A549 (cell line): Measurements from ENCODE around the gene SLC16A5. TPM values are rescaled to one million over a fixed set of nuclear protein-coding genes. Genes with fewer than 3 reads are reported as not detected.

ENCODE experiments used
- ATAC-seq, 2 experiments: fragments of 200-7000 bp in 1 of 2; fragments of >200 bp in 1 of 2; cut with Nextera tagmentation in 1 of 2; cut with Tn5 transposase in 1 of 2; 3 replicates each; pipeline versions ENCODE4 v1.8.0 to v1.9.1; 2018 to 2020; ENCODE audit warnings: mild to moderate bottlenecking in 1 of 2, moderate library complexity in 1 of 2
- CTCF ChIA-PET: fragments of 300-600 bp; sonication (Branson Sonifier 250); formaldehyde crosslinking; extraction: SDS; loops from one replicate; lab custom pipeline; 2021; ENCODE audit warnings: antibody characterized with exemption, inconsistent platforms; lab: Yijun Ruan, JAX
- POLR2A ChIA-PET: fragments of 350-600 bp; formaldehyde crosslinking; extraction: SDS; loops from one replicate; lab custom pipeline; 2021; ENCODE audit warnings: antibody characterized with exemption, inconsistent platforms; lab: Yijun Ruan, JAX
- DNase-seq, 2 experiments: peaks; one replicate each; pipeline versions ENCODE4 v3.0.0 to v3.0.0-alpha.2; 2011 to 2016; ENCODE audit warnings: low read depth in 1 of 2, low spot score in 1 of 2
- FAIRE-seq: peaks from 2 replicates; lab custom pipeline; 2011; peaks lifted over from hg19 to GRCh38; lab: Jason Lieb, UNC
- H3K27ac ChIP-seq, 2 experiments: fragments of >200 bp; sonication (Bioruptor Twin); formaldehyde crosslinking; 3 replicates each; pipeline ENCODE4 v1.5.1; 2016 to 2017
- H3K4me1 ChIP-seq: fragments of >200 bp; sonication (Bioruptor Twin); formaldehyde crosslinking; 3 replicates; pipeline ENCODE4 v1.6.1; 2016
- H3K4me2 ChIP-seq: fragments of >200 bp; sonication (Bioruptor Twin); formaldehyde crosslinking; 3 replicates; pipeline ENCODE4 v1.6.1; 2016
- H3K4me3 ChIP-seq: fragments of >200 bp; sonication (Bioruptor Twin); formaldehyde crosslinking; 3 replicates; pipeline ENCODE4 v1.5.1; 2016
- H3K9me3 ChIP-seq: fragments of >200 bp; sonication (Bioruptor Twin); formaldehyde crosslinking; 3 replicates; pipeline ENCODE4 v1.6.1; 2016
- CBX8 ChIP-seq: fragments of 200-600 bp; sonication (generic); IDR thresholded peaks from 2 replicates; pipeline ENCODE4 v1.6.1; 2016
- ELK1 ChIP-seq: fragments of 150-350 bp; IDR thresholded peaks from 2 replicates; pipeline ENCODE4 v1.6.1; 2014; ENCODE audit warnings: low read depth, mild to moderate bottlenecking, low read length
- ESRRA ChIP-seq: fragments of 150-350 bp; IDR thresholded peaks from 2 replicates; pipeline ENCODE4 v1.6.1; 2014; ENCODE audit warnings: mild to moderate bottlenecking, low read length, borderline replicate concordance
- FOSL2 ChIP-seq, 2 experiments: fragments of 450-650 bp in 1 of 2; fragments of >200 bp in 1 of 2; sonication (Bioruptor Twin) in 1 of 2; formaldehyde crosslinking; IDR thresholded peaks; 2 replicates each; pipeline versions ENCODE4 v1.5.0 to v1.6.1; 2016 to 2020; ENCODE audit warnings: mild to moderate bottlenecking in 1 of 2, moderate library complexity in 1 of 2
- FOXS1 ChIP-seq: fragments of 250-450 bp; sonication (Bioruptor Pico); IDR thresholded peaks from 2 replicates; pipeline ENCODE4 v1.5.0; 2020; ENCODE audit warnings: mild to moderate bottlenecking, moderate library complexity
- HOXA7 ChIP-seq: fragments of 250-450 bp; sonication (Bioruptor Pico); IDR thresholded peaks from 2 replicates; pipeline ENCODE4 v1.5.0; 2020; ENCODE audit warnings: mild to moderate bottlenecking, moderate library complexity
- HOXB13 ChIP-seq: fragments of 250-450 bp; sonication (Bioruptor Pico); IDR thresholded peaks from 2 replicates; pipeline ENCODE4 v1.5.0; 2020; ENCODE audit warnings: low read depth, mild to moderate bottlenecking, moderate library complexity
- KDM1A ChIP-seq: fragments of 200-600 bp; sonication (generic); IDR thresholded peaks from 2 replicates; pipeline ENCODE4 v1.6.1; 2016; ENCODE audit warnings: low read depth, mild to moderate bottlenecking
- MAFK ChIP-seq: fragments of 450-650 bp; IDR thresholded peaks from 2 replicates; pipeline ENCODE4 v1.6.1; 2014; ENCODE audit not compliant: partially characterized antibody
- PBX3 ChIP-seq: IDR thresholded peaks from 2 replicates; pipeline ENCODE4 v1.6.1; 2012
- RAD21 ChIP-seq, 2 experiments: fragments of >200 bp in 1 of 2; sonication (Bioruptor Twin) in 1 of 2; formaldehyde crosslinking in 1 of 2; IDR thresholded peaks in 1 of 2; conservative IDR thresholded peaks in 1 of 2; 2 replicates in 1 of 2; 3 replicates in 1 of 2; pipeline ENCODE4 v1.6.1; 2012 to 2018; ENCODE audit warnings: inconsistent platforms in 1 of 2
- RNF2 ChIP-seq: fragments of 200-600 bp; sonication (generic); IDR thresholded peaks from 2 replicates; pipeline ENCODE4 v1.6.1; 2016; ENCODE audit warnings: low read depth, mild to moderate bottlenecking, antibody characterized with exemption, moderate library complexity, borderline replicate concordance
- SMC3 ChIP-seq: fragments of >200 bp; sonication (Bioruptor Twin); formaldehyde crosslinking; IDR thresholded peaks from 3 replicates; pipeline ENCODE4 v1.6.1; 2018; ENCODE audit warnings: inconsistent platforms
- SREBF2 ChIP-seq: fragments of 450-650 bp; IDR thresholded peaks from 2 replicates; pipeline ENCODE4 v1.6.1; 2014; ENCODE audit warnings: mild to moderate bottlenecking, moderate library complexity
- TFCP2L1 ChIP-seq: fragments of 250-450 bp; sonication (Bioruptor Pico); IDR thresholded peaks from 2 replicates; pipeline ENCODE4 v1.5.0; 2021; ENCODE audit warnings: mild to moderate bottlenecking
- ZC3H11A ChIP-seq: fragments of 450-650 bp; IDR thresholded peaks from 2 replicates; pipeline ENCODE4 v1.6.1; 2014; ENCODE audit warnings: antibody characterized with exemption, mild to moderate bottlenecking
- ZFP36 ChIP-seq: fragments of 450-650 bp; IDR thresholded peaks from 2 replicates; pipeline ENCODE4 v1.6.1; 2014; ENCODE audit warnings: borderline replicate concordance; ENCODE audit not compliant: partially characterized antibody
- ZNF302 ChIP-seq: fragments of 250-450 bp; sonication (Bioruptor Pico); IDR thresholded peaks from 2 replicates; pipeline ENCODE4 v1.9.0; 2021; ENCODE audit warnings: inconsistent platforms, mild to moderate bottlenecking, moderate library complexity
- ZSCAN20 ChIP-seq: fragments of 250-450 bp; sonication (Bioruptor Pico); IDR thresholded peaks from 2 replicates; pipeline ENCODE4 v1.8.0; 2022; ENCODE audit warnings: mild to moderate bottlenecking, moderate library complexity
- WGBS: methylation state at CpG from one replicate; pipeline ENCODE4 v1.1.6; 2017; ENCODE audit errors: missing lambda C conversion rate; 5-methylcytosine and 5-hydroxymethylcytosine counted together
- polyA plus RNA-seq, 4 experiments: library from polyadenylated mRNA; depleted of rRNA in 3 of 4; stranded (reverse); fragments of >200 nt; fragmentation: RNase III in 1 of 4; extraction: RNeasy Plus Mini Kit Qiagen cat#74134 plus additional on column Dnase treatment in 1 of 4; gene quantifications; 2 replicates in 3 of 4; 3 replicates in 1 of 4; pipeline ENCODE4 v1.2.3, GENCODE V29; 2011 to 2017
- TF ChIP-seq, protein P1 (sequence below): fragments of 450-650 bp; IDR thresholded peaks from 2 replicates; pipeline ENCODE4 v1.6.1; 2014; ENCODE audit warnings: antibody characterized with exemption
- TF ChIP-seq, protein P2 (sequence below): fragments of >200 bp; sonication (Bioruptor Twin); formaldehyde crosslinking; IDR thresholded peaks from 3 replicates; pipeline ENCODE4 v1.5.1; 2016
- TF ChIP-seq, protein P3 (sequence below): fragments of >200 bp; sonication (Bioruptor Twin); formaldehyde crosslinking; IDR thresholded peaks from 3 replicates; pipeline ENCODE4 v1.6.1; 2016

The SLC16A5 gene
- polyA plus RNA-seq, 2 of the 4 experiments (the other 2 are of a cell fraction): 19.0 to 27.2 TPM

DNA sequence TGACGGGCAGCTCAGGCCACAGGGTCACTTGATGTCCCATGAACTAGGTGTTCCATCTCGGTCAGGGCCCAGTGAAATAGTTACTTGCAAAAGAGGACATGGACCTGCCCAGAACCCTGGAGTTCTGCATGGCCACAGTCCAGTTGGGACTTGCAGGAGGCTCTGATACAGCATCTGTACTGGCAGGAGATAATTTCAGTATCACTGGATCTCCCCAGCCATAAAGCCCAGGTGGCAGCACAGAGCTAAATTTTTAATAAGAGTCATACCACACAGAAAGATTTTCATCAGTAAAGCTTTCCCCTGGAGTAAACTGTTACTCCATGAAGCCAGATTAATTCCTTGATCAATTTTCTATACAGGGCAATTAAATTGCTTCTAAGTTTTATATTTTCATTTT, 18.0 kb upstream of the SLC16A5 start:
- H3K4me2 ChIP-seq: no peak overlapping the region
- POLR2A ChIA-PET: interaction anchor here (0.6 to 1.6 kb wide), 9 partner anchors 10 to 192 kb away, joined by 3 to 7 read pairs (median 4); partner anchors contain the start of genes ARMC7, ATP5PD, GGA3 and MRPS7
- ATAC-seq (peak; percentile 80 to 83), FAIRE-seq (no peak), DNase-seq (peak; percentile 68 to 78)
- 61% methylated on average over 2 of the region's 2 CpGs for WGBS
- peaks cover 3% of the 10 kb centered on the region; the same call in 1 of the 3 replicates for H3K4me1 ChIP-seq
- no peaks in the 10 kb centered on the region for H3K9me3 ChIP-seq
- no peak overlapping the region for H3K4me3 ChIP-seq
- no peak overlapping the region; a peak in 1 of 6 replicates for H3K27ac ChIP-seq
- TF ChIP-seq KDM1A: no peak
- TF ChIP-seq ZC3H11A: no peak
- no peak for TF ChIP-seq ELK1
- no peak for TF ChIP-seq FOSL2 (IDR thresholded peaks at IDR 0.05)
- TF ChIP-seq FOSL2 (CRISPR knock-in tag; IDR thresholded peaks at IDR 0.05): no peak
- TF ChIP-seq SREBF2: no peak
- TF ChIP-seq HOXB13 (CRISPR knock-in tag): no peak
- no peak for TF ChIP-seq FOXS1 (CRISPR knock-in tag)
- no peak for TF ChIP-seq ZFP36
- no peak for TF ChIP-seq RNF2
- peak; percentile 93 for TF ChIP-seq SMC3
- no peak for TF ChIP-seq ZSCAN20
- TF ChIP-seq, protein P1, sequence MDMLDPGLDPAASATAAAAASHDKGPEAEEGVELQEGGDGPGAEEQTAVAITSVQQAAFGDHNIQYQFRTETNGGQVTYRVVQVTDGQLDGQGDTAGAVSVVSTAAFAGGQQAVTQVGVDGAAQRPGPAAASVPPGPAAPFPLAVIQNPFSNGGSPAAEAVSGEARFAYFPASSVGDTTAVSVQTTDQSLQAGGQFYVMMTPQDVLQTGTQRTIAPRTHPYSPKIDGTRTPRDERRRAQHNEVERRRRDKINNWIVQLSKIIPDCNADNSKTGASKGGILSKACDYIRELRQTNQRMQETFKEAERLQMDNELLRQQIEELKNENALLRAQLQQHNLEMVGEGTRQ: no peak
- peak; percentile 80 to 83 for TF ChIP-seq RAD21 (conservative IDR thresholded peaks at IDR 0.05 in 1 of 2, IDR thresholded peaks at IDR 0.05 in 1 of 2)
- TF ChIP-seq CBX8: no peak
- TF ChIP-seq MAFK: no peak
- TF ChIP-seq, protein P2, sequence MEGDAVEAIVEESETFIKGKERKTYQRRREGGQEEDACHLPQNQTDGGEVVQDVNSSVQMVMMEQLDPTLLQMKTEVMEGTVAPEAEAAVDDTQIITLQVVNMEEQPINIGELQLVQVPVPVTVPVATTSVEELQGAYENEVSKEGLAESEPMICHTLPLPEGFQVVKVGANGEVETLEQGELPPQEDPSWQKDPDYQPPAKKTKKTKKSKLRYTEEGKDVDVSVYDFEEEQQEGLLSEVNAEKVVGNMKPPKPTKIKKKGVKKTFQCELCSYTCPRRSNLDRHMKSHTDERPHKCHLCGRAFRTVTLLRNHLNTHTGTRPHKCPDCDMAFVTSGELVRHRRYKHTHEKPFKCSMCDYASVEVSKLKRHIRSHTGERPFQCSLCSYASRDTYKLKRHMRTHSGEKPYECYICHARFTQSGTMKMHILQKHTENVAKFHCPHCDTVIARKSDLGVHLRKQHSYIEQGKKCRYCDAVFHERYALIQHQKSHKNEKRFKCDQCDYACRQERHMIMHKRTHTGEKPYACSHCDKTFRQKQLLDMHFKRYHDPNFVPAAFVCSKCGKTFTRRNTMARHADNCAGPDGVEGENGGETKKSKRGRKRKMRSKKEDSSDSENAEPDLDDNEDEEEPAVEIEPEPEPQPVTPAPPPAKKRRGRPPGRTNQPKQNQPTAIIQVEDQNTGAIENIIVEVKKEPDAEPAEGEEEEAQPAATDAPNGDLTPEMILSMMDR: peak; percentile 78
- no peak for TF ChIP-seq HOXA7 (CRISPR knock-in tag)
- no peak for TF ChIP-seq TFCP2L1 (CRISPR knock-in tag)
- no peak for TF ChIP-seq PBX3
- no peak for TF ChIP-seq ZNF302 (CRISPR knock-in tag)
- TF ChIP-seq, protein P3, sequence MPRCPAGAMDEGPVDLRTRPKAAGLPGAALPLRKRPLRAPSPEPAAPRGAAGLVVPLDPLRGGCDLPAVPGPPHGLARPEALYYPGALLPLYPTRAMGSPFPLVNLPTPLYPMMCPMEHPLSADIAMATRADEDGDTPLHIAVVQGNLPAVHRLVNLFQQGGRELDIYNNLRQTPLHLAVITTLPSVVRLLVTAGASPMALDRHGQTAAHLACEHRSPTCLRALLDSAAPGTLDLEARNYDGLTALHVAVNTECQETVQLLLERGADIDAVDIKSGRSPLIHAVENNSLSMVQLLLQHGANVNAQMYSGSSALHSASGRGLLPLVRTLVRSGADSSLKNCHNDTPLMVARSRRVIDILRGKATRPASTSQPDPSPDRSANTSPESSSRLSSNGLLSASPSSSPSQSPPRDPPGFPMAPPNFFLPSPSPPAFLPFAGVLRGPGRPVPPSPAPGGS: no peak
- no peak for TF ChIP-seq ESRRA
- CTCF ChIA-PET: interaction anchor here (0.6 to 81.8 kb wide), 23 partner anchors 9 to 485 kb away, joined by 3 to 3429 read pairs (median 5); partner anchors contain the start of genes ARMC7, NT5C and SLC16A5
